NCI-H2227 treated with DMSO at 0.1 percent for 48 hours (cell line): ENCODE measurements around the gene SLC16A12.
"Not testable (repeated sequence)": the region's sequence is repeated elsewhere in the genome, so short reads cannot be mapped to it uniquely, and the experiment has no call there.

Source experiments
- DNase-seq: peaks from one replicate; lab custom pipeline; 2025; lab: John Stamatoyannopoulos, UW

Gene SLC16A12

DNA sequence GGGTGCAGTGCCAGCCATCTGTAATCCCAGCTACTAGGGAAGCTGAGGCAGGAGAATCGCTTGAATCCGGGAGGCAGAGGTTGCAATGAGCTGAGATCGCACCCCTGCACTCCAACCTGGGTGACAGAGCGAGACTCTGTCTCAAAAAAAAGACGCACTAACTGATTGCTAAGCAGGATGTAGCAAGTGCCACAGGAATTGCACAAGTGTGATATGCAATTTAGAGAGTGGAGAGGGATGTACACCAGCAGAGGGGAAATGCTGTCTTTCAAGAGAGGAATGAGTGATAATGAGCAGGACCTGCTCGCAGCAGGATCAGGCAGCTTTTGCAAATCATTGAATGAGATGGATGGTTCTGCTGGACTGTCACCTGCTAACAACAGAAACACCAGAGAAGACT lies 13.3 kb upstream of the SLC16A12 start:
- DNase-seq: no peak

DNA sequence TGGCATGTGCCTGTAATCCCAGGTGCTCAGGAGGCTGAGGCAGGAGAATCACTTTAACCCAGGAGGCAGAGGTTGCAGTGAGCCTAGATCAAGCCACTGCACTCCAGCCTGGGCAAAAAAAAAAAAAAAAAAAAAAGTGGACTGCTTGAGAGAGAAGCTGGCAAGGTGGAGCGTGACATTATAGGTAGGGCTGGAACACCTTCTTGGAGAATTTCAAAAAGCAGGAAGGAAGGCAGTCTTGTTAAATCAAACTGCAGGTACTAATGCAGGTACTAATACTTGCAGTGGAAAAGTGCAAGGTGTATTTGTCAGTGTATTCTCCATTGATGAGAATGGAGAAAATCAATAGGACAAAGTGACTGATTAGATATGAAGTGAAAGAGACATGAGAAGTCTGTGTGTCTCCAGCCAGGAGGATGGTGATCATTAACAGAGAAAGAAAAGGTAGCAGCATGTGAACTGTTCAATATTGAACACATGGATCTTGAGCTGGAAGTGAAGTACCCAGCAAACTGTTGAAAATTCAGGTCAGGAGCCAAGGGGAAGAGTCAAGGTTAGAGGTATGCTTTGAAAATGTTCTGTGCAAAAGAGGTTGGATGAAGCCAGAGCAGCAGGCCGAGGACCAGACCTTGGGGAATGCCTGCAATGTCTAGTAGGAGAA lies 12.6 kb upstream of the SLC16A12 start:
- DNase-seq: no peak

DNA sequence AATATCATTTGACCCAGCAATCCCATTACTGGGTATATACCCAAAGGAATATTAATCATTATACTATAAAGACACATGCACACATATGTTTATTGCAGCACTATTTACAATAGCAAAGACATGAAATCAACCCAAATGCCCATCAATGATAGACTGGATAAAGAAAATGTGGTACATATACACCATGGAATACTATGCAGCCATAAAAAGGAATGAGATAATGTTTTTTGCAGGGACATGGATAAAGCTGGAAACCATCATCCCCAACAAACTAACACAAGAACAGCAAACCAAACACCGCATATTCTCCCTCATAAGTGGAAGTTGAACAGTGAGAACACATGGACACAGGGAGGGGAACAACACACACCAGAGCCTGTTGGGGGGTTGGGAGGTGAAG lies 11.3 kb upstream of the SLC16A12 start:
- DNase-seq: not testable (repeated sequence)

DNA sequence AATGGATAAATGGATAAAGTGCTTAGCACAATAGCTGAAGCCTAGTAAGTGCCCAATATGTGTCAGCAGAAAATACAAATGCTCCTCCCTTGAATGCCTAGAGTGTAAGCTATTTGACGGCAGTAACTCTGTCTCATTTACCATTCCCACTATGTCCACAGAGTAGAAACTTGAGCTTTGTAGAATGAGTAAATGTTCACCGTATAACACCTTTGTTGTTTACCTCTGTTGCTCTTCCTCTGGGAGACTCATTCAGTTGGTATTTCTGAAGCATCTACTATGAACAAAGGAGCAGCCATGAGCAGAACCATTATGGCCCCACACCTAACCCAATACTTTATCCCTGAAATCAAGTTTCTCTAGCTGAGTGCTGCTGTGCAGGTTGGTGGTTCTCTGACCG lies 8.4 kb upstream of the SLC16A12 start:
- no peak for DNase-seq

DNA sequence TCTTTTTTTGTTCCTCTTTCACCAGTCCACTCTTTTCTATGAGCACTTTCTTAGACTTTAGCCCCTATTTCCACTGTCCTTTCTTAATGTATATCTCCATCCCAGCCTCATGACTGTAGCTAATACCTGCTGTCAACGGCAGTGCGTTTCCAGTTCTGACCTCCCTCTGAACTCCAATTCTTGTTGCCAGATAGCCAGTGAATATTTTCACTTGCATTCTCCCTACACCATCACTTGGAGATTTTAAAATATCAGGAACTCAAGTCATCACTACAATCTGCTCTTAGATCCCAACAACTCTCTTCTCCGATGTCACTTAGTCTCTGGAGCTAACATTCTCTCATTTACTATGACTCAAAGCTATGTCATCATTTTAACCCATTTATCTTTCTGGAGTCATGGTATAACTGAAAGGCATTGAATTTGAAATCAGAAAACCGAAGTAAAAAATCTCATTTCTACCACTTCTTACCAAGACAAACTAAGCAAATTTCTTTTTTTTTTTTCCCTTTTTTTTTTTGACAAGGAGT lies 5.1 kb upstream of the SLC16A12 start:
- DNase-seq: no peak

DNA sequence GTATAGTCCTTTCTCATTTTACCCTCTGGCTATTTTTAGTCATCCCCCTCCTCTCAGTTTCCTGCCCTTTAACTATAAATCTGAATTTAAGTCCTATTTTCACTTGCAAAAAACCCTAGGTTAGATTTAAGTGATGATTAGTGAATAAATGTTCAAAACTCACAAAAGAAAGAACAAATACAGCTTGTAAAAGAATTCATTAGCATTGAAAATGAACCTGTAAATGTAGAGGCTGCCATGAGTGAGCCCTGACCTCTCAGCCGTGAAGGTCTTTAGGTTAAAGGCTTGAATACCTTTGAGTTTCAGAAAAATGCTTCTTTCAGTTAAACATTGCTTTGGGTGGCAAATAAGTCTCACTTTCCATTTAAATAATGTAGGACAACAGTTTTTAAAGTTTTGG lies 2.0 kb upstream of the SLC16A12 start:
- DNase-seq: no peak

DNA sequence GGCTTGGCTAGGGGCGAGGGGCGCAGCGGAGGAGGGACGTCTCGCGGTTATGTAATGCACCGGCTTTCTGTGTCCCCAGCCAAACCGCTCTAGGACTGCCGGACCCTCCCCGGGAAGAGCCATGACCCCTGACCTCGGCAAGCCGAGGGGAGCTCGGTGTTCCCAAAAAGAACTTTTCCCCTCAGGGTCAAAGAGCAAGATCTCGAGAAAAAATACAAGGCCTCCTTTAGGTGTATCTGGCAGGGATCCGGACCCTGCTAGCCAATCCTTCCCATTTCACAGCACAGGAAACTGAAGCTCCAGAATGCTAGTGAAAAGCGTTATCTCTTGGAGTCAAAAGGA lies 590 bp upstream of the SLC16A12 start:
- no peak for DNase-seq

DNA sequence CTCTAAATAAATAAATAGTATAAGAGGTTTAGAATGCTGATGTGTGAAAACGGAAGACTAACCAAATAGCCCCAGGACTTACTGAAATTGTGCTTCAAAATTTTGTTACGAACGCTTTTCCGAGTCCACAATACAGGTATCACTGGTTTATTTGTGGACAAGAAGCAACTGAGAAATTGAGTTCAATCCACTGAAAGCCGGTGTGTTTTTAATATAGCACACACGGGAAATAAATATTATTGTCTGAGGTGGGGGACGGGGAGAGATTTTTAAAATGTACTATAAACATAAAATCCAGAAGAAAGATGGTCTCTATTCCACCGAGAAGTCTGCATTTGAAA lies 598 bp downstream of the SLC16A12 start:
- no peak for DNase-seq

DNA sequence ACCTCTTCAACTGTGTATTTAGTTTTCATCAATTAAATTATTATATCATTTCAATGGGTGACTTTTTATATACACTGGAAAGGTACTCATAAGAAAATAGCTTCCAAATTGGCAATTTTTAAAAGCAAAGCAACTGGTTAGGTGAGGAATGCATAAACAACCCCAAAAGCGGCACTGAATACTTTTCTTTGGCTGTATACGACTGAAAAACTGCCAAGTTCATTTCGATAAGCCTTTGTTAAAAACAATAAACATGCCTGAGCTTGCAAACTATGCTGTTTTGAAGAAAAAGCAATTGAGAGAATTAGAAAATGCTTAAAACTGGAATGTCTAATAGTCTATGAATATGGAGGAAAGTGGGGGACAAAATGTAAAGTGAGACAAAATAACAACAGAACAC lies 2.9 kb downstream of the SLC16A12 start:
- DNase-seq: no peak

DNA sequence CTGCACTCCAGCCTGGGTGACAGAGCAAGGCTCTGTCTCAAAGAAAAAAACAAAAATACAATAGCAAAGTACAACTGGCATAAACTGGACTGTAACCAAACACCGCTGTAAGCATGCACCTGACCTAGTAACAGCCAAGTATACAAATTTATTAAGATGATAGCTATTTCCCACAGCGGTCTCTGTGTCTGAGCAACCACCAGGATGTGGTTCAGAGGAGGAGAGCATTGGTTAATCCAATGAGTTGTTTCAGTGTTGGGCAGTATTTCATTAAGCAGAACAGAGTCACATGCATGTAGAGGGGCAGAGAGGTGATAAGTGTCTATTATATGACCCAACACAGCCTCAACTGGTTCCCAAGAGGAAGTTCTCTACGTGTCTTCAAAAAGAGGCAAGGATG lies 4.0 kb downstream of the SLC16A12 start:
- no peak for DNase-seq

DNA sequence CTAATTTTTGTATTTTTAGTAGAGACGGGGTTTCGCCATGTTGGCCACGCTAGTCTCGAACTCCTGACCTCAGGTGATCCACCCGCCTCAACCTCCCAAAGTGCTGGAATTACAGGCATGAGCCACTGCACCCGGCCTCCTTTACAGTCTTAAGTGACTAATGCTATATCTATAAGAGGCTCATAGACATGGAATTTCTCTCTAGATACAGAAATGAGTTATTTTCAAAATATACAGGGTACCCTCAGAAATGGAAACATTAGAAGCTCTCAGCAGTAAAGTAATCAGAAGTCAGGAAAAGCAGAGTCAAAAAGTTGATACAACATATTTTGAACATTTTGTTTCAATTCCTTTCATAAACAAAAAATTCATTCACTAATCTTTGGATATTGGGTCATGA lies 5.7 kb downstream of the SLC16A12 start:
- DNase-seq: not testable (repeated sequence)

DNA sequence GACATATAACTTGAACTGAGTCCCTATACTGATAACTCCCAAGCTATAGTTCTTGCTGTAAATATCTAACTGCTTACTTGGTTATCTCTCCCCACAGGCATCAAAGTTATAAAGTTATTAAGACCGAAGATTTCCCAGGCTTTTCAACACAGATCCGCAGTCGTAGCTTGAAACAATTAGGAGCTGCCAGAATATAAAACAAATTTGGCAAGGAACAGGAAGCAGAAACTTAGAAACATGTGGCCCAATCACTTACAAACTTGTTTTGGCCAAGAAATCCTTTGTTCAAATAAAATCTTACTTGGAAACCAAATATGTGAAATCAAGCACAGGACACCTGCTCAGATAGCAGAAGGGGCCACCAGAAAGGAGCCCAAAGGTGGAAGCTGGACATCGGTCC lies 9.0 kb downstream of the SLC16A12 start:
- DNase-seq: no peak

DNA sequence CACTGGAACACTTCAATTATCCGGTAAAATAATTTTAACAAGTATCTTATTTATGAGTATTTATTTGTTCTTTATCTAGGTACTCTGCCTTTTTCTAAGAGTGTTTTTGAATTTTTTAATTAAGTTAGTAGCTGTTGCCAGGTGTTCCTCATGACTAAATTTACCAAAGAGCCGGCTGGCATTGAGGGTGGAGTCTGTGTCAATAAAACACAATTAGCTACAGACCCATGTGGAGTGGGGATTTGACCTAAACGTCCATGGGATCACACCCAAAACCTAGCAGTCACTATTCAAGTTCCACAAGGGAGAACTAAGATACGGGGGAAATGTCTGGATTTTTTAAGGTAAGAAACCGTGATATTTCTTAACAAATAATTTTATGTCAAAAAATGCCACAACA lies 9.8 kb downstream of the SLC16A12 start:
- no peak for DNase-seq

DNA sequence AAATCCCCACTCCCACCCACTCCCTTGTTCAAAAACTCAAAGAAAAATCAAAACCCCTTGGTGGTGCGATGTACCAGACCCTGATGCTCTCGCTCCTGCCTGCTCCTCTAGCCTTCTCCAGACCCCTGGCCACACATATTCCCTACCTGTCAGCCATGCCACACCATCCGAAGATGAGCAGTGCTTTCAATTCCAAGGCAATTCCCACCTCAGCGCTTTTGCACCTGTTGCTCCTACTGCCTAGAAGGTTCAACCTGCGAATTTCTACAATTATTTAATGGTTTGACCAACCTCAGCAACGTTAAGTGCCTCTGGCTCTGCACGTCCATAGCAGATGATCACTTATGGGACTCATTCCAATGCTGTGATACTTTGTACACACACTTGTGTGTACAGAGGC lies 11.1 kb downstream of the SLC16A12 start:
- no peak for DNase-seq

DNA sequence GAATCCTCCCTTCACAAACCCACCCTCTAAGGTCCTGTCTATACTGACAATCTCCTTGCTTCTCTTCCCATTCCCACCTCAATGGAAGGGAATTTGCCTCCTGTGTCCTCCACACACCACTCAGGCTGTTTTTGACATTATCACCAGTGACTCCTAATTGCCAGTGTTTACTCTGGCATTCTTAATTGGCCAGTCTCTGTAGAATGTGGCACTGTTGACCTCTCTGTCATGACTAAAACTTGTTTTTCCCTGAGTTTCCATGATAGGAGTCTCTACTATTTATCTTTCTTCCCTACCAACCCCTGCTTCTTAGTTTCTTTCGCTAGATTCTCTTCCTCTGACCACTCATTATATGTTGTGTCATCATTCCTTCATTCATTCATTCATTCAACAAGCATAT lies 12.1 kb downstream of the SLC16A12 start:
- DNase-seq: no peak

DNA sequence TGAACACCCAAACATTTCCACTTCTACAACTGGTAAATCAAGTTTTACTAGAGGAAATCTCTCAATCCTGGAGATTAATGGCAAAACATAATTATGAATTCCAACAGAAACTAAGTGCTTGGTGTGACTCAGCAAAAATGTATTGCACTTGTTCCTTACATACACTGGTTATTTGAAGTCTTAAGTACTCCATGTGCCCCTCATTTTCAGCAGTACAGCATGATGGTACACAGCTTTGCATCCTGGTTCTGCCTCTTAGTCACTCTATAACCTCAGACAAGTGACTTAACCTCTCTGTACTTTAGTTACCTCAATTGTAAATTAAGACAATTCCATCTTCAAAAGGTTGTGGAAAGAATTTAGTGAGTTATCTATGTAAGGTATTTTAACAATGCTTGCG lies 12.9 kb downstream of the SLC16A12 start:
- no peak for DNase-seq

DNA sequence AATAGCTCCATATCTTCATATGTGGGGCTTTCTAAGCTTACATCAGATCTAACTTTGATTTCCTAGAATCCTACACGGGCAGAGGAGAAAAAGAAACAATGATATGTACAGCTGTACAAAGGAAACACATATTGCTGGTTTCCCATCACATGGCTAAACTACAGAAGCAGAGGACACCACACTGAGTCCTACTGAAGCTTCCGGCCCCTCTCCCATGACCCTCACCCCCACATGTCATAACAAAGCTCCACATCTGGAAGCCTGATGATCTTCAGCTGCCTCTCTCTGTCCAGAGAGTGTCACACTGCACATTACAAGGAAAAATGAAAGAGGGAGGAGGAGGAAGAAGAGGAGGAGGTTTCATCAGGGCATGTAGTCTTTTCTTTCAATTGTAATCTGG lies 14.0 kb downstream of the SLC16A12 start:
- no peak for DNase-seq

DNA sequence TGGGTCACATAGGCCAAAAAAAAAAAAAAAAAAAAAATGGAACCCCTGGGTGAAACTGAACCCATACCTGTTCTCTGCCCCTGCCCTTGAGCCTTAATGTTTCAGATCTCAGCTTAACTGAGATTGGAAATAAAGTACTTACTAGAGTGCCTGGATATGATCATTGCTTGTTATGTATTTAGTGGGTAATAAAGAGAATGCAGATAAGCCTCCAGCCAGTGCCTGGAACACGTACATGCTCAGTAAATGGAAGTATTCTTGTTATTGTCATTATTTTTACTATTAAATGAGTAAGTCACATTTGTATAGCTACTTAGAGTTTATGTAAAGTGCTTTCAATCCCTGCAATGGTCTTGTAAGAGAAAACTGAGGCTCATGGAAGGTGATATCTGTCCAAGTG lies 14.7 kb downstream of the SLC16A12 start:
- no peak for DNase-seq

DNA sequence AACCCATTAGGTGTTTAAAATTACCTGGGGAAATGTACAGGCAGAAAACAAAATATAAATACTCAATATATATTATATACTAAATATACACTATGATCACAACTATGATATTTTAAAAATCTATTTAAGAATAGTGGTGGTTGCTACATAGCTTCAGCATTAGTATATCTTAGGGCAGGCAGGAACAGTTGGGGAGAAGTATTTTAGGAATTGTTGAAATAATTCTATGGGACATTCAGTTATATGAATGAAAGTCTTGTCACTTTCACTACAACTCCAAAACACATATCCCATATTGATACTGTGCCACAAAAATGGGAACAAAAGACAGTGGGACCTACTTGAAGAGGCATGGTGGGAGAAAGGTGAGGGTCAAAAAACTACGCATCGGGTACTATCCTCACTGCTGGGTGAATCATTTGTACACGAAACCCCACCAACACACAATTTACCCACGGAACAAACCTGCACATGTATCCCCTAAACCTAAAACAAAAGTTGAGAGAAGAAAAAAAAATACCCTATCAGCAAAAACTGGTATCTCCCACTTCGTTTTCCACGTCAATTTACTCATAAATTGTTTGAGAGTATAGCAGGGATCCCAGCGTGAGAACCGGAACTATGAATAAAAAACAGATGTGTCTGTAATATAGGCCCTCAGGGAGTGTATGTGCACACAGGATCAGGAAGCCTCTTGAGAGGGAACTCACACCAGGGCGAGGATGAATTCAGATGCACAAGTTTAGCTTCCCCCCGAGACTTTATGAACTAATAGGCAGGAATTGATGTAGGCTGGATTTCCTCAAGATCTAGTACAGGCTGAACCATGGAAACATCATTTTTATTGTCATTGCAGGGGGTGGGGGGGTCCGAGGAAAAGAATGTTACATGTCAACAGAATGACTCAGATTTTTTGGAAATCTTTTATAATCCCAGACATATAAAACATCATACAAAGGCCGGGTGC lies 16.2 kb downstream of the SLC16A12 start:
- DNase-seq: no peak

DNA sequence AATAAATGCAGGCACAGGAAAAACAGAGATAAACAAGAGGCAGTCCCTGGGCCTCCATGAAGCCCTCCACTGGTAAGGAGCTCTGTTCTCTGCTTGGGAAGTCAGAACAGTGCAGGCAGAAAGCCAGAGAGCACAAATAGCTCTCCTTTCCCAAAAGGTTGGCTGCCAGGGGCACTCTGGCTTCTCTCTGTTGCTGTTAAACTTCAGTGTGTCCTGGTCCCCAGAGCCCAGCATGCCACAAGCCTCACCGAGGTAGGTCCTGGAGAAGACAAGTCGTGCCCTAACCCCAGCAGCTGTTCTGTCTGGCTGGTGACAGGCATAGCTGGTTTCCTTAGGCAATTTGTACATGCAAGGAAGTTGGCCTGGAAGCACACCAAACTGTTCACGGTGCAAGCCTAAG lies 17.3 kb downstream of the SLC16A12 start:
- no peak for DNase-seq

DNA sequence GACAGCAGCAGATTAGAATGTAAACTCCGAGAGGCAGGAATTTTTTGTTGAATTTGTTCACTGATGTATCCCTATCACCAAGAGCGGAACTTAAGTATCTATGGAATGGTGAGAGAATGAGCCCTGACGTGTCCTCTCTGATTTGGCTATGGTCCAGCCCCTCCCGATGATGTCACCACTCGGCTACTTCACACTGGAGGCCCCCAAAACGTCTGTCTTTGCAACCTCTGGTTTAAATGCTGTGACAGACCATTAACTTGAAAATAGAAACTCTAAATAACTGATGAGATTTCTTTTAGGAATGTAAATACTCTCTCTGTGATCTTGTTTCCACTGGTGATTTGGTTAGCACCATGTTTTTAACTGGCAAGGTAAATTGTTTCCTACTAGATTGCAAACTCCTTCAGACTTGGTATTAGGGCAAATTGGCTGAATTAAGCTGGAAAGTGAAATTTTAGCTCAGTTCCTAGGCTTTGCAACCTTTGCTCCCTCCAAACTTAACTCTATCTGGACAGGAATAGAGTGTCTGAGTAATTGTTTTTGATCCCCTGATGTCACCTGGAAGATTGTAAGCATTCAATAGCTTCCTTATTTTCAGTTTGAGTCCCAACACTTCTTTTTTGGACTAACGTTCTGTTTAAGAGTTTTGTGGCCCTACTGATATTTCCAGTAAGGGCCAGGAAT lies 19.1 kb downstream of the SLC16A12 start:
- DNase-seq: no peak

DNA sequence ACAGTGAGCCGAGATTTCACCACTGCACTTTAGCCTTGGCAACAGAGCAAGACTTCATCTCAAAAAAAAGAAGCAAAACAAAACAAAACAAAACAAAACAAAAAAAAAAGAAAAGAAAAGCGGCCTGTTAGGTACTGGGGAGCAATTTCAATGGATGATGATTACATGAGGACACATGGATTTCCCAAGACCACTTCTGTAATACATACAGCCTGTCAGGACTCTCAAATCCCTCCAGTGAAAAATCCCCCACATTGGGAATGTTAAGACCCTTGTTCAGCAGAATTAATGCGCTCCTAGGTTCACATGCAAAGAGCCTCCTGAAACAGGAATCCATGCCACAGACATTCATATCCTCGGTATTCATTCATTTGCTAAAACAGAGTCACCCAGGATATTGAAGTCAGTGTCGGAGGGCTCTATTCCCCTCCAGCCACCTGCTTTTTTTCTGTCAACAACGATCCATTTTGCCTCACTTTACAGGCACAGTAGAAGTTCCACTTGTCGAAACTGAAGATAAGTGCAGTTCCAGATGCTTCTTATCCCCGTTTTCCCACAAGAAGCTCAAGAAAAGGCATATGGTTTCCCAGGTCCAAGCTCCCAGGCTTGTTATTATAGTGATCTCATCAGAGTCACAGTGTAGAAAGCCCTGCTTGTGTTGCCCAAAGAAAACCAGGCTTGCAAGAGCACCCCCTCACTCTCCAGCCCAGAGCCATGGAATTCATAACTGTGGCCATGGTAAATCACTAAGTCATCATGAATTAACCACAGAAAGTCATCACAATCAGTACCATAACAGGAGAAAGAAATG lies 20.2 kb downstream of the SLC16A12 start:
- no peak for DNase-seq
